IMR-90 (cell line): Measurements from ENCODE around the gene AGAP1.

Experiments used
- BHLHE40 ChIP-seq: fragments of 150-350 bp; IDR thresholded peaks from 2 replicates; pipeline ENCODE4 v1.6.1; 2016; ENCODE audit warnings: mild to moderate bottlenecking, low read depth, low read length
- CEBPB ChIP-seq: IDR thresholded peaks from 2 replicates; pipeline ENCODE4 v1.6.1; 2012; ENCODE audit warnings: low read depth, low read length, improper control_type of control experiment
- CHD1 ChIP-seq: IDR thresholded peaks from 2 replicates; pipeline ENCODE4 v1.6.1; 2012; ENCODE audit warnings: low read depth, low read length, improper control_type of control experiment
- FOS ChIP-seq: fragments of 150-350 bp; IDR thresholded peaks from 2 replicates; pipeline ENCODE4 v1.6.1; 2016; ENCODE audit warnings: low read depth, low read length
- MAFK ChIP-seq: IDR thresholded peaks from 2 replicates; pipeline ENCODE4 v1.6.1; 2012; ENCODE audit warnings: low read depth, low read length, improper control_type of control experiment
- MAZ ChIP-seq: IDR thresholded peaks from 2 replicates; pipeline ENCODE4 v1.6.1; 2012; ENCODE audit warnings: low read depth, mild to moderate bottlenecking, low read length, improper control_type of control experiment, moderate library complexity, borderline replicate concordance
- MXI1 ChIP-seq: IDR thresholded peaks from 2 replicates; pipeline ENCODE4 v1.6.1; 2012; ENCODE audit warnings: low read depth, mild to moderate bottlenecking, low read length, moderate library complexity, borderline replicate concordance
- NFE2L2 ChIP-seq: fragments of 150-350 bp; IDR thresholded peaks from 2 replicates; pipeline ENCODE4 v1.6.1; 2016; ENCODE audit warnings: low read depth, mild to moderate bottlenecking, low read length
- POLR2A ChIP-seq: IDR thresholded peaks from 2 replicates; pipeline ENCODE4 v1.6.1; 2012; ENCODE audit warnings: mild to moderate bottlenecking, low read depth, low read length
- RAD21 ChIP-seq: IDR thresholded peaks from 2 replicates; pipeline ENCODE4 v1.6.1; 2012; ENCODE audit warnings: low read length, improper control_type of control experiment
- SMC3 ChIP-seq: fragments of 150-350 bp; IDR thresholded peaks from 2 replicates; pipeline ENCODE4 v1.6.1; 2016; ENCODE audit warnings: low read depth, mild to moderate bottlenecking, antibody characterized with exemption, low read length, moderate library complexity
- TF ChIP-seq, protein P1 (sequence below): conservative IDR thresholded peaks from 2 replicates; pipeline ENCODE4 v1.5.1; 2012; ENCODE audit warnings: mild to moderate bottlenecking, low read depth, low read length, improper control_type of control experiment
- TF ChIP-seq, protein P2 (sequence below): fragments of 150-350 bp; IDR thresholded peaks from 2 replicates; pipeline ENCODE4 v1.6.1; 2017; ENCODE audit warnings: mild to moderate bottlenecking, antibody characterized with exemption, low read length, low read depth

GRCh38 chr2:235954281-235954680, 460.4 kb downstream of the AGAP1 start:
- TF ChIP-seq NFE2L2 (no peak), BHLHE40 (no peak), RAD21 (no peak), POLR2A (no peak), SMC3 (no peak), CHD1 (no peak), MXI1 (no peak), FOS (no peak), MAFK (no peak), MAZ (no peak), CEBPB (no peak)
- TF ChIP-seq, protein P1, sequence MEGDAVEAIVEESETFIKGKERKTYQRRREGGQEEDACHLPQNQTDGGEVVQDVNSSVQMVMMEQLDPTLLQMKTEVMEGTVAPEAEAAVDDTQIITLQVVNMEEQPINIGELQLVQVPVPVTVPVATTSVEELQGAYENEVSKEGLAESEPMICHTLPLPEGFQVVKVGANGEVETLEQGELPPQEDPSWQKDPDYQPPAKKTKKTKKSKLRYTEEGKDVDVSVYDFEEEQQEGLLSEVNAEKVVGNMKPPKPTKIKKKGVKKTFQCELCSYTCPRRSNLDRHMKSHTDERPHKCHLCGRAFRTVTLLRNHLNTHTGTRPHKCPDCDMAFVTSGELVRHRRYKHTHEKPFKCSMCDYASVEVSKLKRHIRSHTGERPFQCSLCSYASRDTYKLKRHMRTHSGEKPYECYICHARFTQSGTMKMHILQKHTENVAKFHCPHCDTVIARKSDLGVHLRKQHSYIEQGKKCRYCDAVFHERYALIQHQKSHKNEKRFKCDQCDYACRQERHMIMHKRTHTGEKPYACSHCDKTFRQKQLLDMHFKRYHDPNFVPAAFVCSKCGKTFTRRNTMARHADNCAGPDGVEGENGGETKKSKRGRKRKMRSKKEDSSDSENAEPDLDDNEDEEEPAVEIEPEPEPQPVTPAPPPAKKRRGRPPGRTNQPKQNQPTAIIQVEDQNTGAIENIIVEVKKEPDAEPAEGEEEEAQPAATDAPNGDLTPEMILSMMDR = no peak
- TF ChIP-seq, protein P2, sequence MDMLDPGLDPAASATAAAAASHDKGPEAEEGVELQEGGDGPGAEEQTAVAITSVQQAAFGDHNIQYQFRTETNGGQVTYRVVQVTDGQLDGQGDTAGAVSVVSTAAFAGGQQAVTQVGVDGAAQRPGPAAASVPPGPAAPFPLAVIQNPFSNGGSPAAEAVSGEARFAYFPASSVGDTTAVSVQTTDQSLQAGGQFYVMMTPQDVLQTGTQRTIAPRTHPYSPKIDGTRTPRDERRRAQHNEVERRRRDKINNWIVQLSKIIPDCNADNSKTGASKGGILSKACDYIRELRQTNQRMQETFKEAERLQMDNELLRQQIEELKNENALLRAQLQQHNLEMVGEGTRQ = no peak
